ENCODE measurements around the gene ZNF770.

DNA sequence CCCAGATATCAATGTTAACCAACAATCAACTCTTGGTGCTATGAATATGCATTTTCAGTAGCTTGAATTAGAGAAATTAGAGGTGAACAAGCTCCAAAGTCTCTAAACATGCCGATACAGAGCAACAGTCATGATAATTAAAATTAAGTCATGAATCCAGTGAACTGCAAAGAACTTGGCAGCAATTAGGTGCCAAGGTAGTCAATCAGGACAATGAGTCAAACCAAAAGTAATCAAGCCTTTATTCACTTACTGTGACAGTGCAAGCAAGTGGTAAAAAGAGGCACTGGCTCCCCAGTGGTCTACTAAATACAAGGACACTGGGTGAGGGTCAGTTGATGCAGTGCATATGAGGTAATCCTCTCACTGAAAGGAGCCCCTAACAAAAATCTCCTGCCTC is 1.8 kb downstream of the ZNF770 start:
- TF ChIP-seq, protein P1, sequence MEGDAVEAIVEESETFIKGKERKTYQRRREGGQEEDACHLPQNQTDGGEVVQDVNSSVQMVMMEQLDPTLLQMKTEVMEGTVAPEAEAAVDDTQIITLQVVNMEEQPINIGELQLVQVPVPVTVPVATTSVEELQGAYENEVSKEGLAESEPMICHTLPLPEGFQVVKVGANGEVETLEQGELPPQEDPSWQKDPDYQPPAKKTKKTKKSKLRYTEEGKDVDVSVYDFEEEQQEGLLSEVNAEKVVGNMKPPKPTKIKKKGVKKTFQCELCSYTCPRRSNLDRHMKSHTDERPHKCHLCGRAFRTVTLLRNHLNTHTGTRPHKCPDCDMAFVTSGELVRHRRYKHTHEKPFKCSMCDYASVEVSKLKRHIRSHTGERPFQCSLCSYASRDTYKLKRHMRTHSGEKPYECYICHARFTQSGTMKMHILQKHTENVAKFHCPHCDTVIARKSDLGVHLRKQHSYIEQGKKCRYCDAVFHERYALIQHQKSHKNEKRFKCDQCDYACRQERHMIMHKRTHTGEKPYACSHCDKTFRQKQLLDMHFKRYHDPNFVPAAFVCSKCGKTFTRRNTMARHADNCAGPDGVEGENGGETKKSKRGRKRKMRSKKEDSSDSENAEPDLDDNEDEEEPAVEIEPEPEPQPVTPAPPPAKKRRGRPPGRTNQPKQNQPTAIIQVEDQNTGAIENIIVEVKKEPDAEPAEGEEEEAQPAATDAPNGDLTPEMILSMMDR (conservative IDR thresholded peaks at IDR 0.05; ENCODE audit: low read depth, low read length): no peak
- TF ChIP-seq RAD21 (IDR thresholded peaks at IDR 0.05; ENCODE audit: low read length) (no peak), POLR2A (IDR thresholded peaks at IDR 0.05; ENCODE audit: low read depth, low read length) (no peak), USF2 (IDR thresholded peaks at IDR 0.05; ENCODE audit: low read depth, low read length) (no peak), NFE2L2 (IDR thresholded peaks at IDR 0.05; ENCODE audit: low read depth, low read length) (no peak), SMC3 (IDR thresholded peaks at IDR 0.05; ENCODE audit: low read depth, low read length) (no peak), ELK1 (IDR thresholded peaks at IDR 0.05; ENCODE audit: borderline replicate concordance, low read depth, low read length) (no peak), FOS (IDR thresholded peaks at IDR 0.05; ENCODE audit: low read depth, low read length) (no peak), RCOR1 (IDR thresholded peaks at IDR 0.05; ENCODE audit: insufficient replicate concordance, low read length) (no peak)
